CD4-positive, CD25-positive, alpha-beta regulatory T cell (primary cell): ENCODE measurements around the gene PRKCA. TPM values are rescaled to one million over a fixed set of nuclear protein-coding genes. Genes with fewer than 3 reads are reported as not detected.

ENCODE experiments used
- ATAC-seq, 2 donors: fragments of 150-1000 bp; cut with Tn5 transposase; one replicate each; pipeline ENCODE4 v1.10.0; 2021; ENCODE audit warnings: low read depth in 2 of 2, moderate number of reproducible peaks in 2 of 2, moderate library complexity in 1 of 2
- DNase-seq, 3 donors: peaks; one replicate each; pipeline versions ENCODE4 v3.0.0 to v3.0.0-alpha.2; 2012 to 2022; ENCODE audit warnings: mixed read lengths in 1 of 3
- H3K27ac ChIP-seq: one replicate; pipeline ENCODE4 v1.7.0; 2013; ENCODE audit warnings: mild to moderate bottlenecking, low read length; ENCODE audit not compliant: insufficient read depth, poor library complexity, severe bottlenecking
- H3K27me3 ChIP-seq: one replicate; pipeline ENCODE4 v1.7.0; 2013; ENCODE audit warnings: low read length; ENCODE audit not compliant: control insufficient read depth, insufficient read depth
- H3K36me3 ChIP-seq: one replicate; pipeline ENCODE4 v1.7.0; 2013; ENCODE audit warnings: mild to moderate bottlenecking, low read length, moderate library complexity; ENCODE audit not compliant: control insufficient read depth, insufficient read depth
- H3K4me1 ChIP-seq: 2 replicates; pipeline ENCODE4 v1.7.0; 2013; ENCODE audit warnings: mild to moderate bottlenecking, low read length; ENCODE audit not compliant: insufficient read depth, control insufficient read depth, poor library complexity, severe bottlenecking
- H3K4me3 ChIP-seq: one replicate; pipeline ENCODE4 v1.7.0; 2013; ENCODE audit warnings: low read depth, mild to moderate bottlenecking, low read length, moderate library complexity
- H3K9me3 ChIP-seq, 2 experiments: 1 replicate in 1 of 2; 2 replicates in 1 of 2; pipeline ENCODE4 v1.7.0; 2013; ENCODE audit warnings: low read length in 2 of 2, mild to moderate bottlenecking in 1 of 2, moderate library complexity in 1 of 2; ENCODE audit not compliant: control insufficient read depth in 2 of 2
- H3K27ac Mint-ChIP-seq, 3 donors: one replicate each; pipeline ENCODE4 v1.8.0; 2020 to 2022; ENCODE audit warnings: mild to moderate bottlenecking in 3 of 3, mixed read lengths in 3 of 3, moderate library complexity in 2 of 3
- H3K27me3 Mint-ChIP-seq: one replicate; pipeline ENCODE4 v1.8.0; 2022; ENCODE audit warnings: mild to moderate bottlenecking, mixed read lengths
- H3K36me3 Mint-ChIP-seq: one replicate; pipeline ENCODE4 v1.8.0; 2020; ENCODE audit warnings: mixed read lengths
- H3K4me1 Mint-ChIP-seq, 4 donors: one replicate each; pipeline ENCODE4 v1.8.0; 2020 to 2022; ENCODE audit warnings: mixed read lengths in 4 of 4, mild to moderate bottlenecking in 1 of 4
- H3K4me3 Mint-ChIP-seq, 4 donors: one replicate each; pipeline ENCODE4 v1.8.0; 2020 to 2022; ENCODE audit warnings: mild to moderate bottlenecking in 4 of 4, mixed read lengths in 4 of 4, moderate library complexity in 3 of 4
- H3K9me3 Mint-ChIP-seq, 7 donors: one replicate each; pipeline ENCODE4 v1.8.0; 2020 to 2022; ENCODE audit warnings: mixed read lengths in 7 of 7, mild to moderate bottlenecking in 3 of 7, moderate library complexity in 2 of 7
- polyA plus RNA-seq, 4 donors: library from polyadenylated mRNA; unstranded; fragments of 300-500 nt; fragmentation: Illumina TruSeq; gene quantifications; one replicate each; pipeline ENCODE4 v1.2.3, GENCODE V29; 2021
- total RNA-seq: library from RNA; stranded (reverse); gene quantifications from one replicate; pipeline ENCODE4 v1.2.3, GENCODE V29; 2022

The PRKCA gene
- total and polyA plus RNA-seq, 5 donors from 2014 or later: 0.60 to 84.0 (median 2.0) TPM

- ATAC-seq (no peak), DNase-seq (no peak)
- no peaks in the 10 kb centered on the region for H3K9me3 Mint-ChIP-seq
- Histone ChIP-seq H3K27me3 (no peaks in the 10 kb centered on the region), H3K4me3 (no peak overlapping the region), H3K27ac (no peak overlapping the region), H3K36me3 (peaks cover 41% of the 10 kb centered on the region), H3K9me3 (no peaks in the 10 kb centered on the region), H3K4me1 (no peaks in the 10 kb centered on the region)
- no peaks in the 10 kb centered on the region for H3K27me3 Mint-ChIP-seq
- H3K36me3 Mint-ChIP-seq: peaks cover 40% of the 10 kb centered on the region
- H3K4me3 Mint-ChIP-seq: no peak overlapping the region
- peaks cover 0 to 5% (median 2%) of the 10 kb centered on the region in 4 donors for H3K4me1 Mint-ChIP-seq
- H3K27ac Mint-ChIP-seq: no peak overlapping the region
Observed at GRCh38 chr17:66786107-66786506, 483.7 kb downstream of the PRKCA start.

- Histone ChIP-seq H3K27me3 (no peaks in the 10 kb centered on the region), H3K4me3 (no peak overlapping the region), H3K36me3 (peaks cover 47% of the 10 kb centered on the region), H3K4me1 (no peaks in the 10 kb centered on the region), H3K27ac (no peak overlapping the region), H3K9me3 (no peaks in the 10 kb centered on the region)
- H3K27me3 Mint-ChIP-seq: no peaks in the 10 kb centered on the region
- H3K4me3 Mint-ChIP-seq: no peak overlapping the region
- ATAC-seq (no peak), DNase-seq (no peak)
- peak overlapping the region in 2 of 3 donors; percentile 48 to 54 for H3K27ac Mint-ChIP-seq
- H3K9me3 Mint-ChIP-seq: no peaks in the 10 kb centered on the region
- peaks cover 46% of the 10 kb centered on the region for H3K36me3 Mint-ChIP-seq
- peaks cover 0 to 10% (median 3%) of the 10 kb centered on the region in 4 donors for H3K4me1 Mint-ChIP-seq
Observed at GRCh38 chr17:66787914-66788313, 485.5 kb downstream of the PRKCA start.

DNA sequence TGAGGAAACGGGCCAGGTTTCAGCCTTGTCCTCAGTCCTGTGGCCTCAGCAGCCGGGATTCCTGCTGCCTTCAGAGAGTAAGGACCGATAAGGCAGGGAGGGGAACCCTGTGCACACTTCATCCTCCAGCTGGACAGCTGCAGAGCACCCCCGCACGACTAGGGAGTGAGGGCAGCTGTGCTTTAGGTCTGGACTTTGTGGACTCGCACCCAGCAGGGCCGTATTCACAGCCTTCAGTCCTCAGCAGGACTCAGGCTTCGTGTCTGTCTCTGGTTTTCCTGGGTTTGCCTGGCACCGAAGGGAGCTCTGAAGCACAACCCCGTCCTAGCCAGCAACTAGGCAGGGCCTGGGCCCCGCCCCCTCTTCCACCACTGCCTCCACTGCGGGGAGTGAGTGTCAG lies 486.7 kb downstream of the PRKCA start:
- Histone ChIP-seq H3K27ac (no peak overlapping the region), H3K4me3 (no peak overlapping the region), H3K9me3 (no peaks in the 10 kb centered on the region), H3K4me1 (no peaks in the 10 kb centered on the region), H3K27me3 (no peaks in the 10 kb centered on the region), H3K36me3 (peaks cover 47% of the 10 kb centered on the region)
- Mint-ChIP-seq H3K27ac (no peak overlapping the region), H3K4me1 (peaks cover 0 to 10% (median 3%) of the 10 kb centered on the region in 4 donors), H3K36me3 (peaks cover 54% of the 10 kb centered on the region), H3K4me3 (no peak overlapping the region), H3K27me3 (no peaks in the 10 kb centered on the region), H3K9me3 (no peaks in the 10 kb centered on the region)
- ATAC-seq: no peak
- DNase-seq: no peak

GRCh38 chr17:66789961-66790437 lies 487.6 kb downstream of the PRKCA start:
- no peak overlapping the region for H3K27ac ChIP-seq
- Mint-ChIP-seq H3K9me3 (no peaks in the 10 kb centered on the region), H3K4me1 (peaks cover 0 to 10% (median 3%) of the 10 kb centered on the region in 4 donors), H3K4me3 (no peak overlapping the region), H3K27ac (no peak overlapping the region), H3K36me3 (peaks cover 57% of the 10 kb centered on the region), H3K27me3 (no peaks in the 10 kb centered on the region)
- no peaks in the 10 kb centered on the region for H3K4me1 ChIP-seq
- ATAC-seq (no peak), DNase-seq (no peak)
- no peaks in the 10 kb centered on the region for H3K9me3 ChIP-seq
- no peak overlapping the region for H3K4me3 ChIP-seq
- H3K27me3 ChIP-seq: no peaks in the 10 kb centered on the region
- peaks cover 48% of the 10 kb centered on the region for H3K36me3 ChIP-seq

DNA sequence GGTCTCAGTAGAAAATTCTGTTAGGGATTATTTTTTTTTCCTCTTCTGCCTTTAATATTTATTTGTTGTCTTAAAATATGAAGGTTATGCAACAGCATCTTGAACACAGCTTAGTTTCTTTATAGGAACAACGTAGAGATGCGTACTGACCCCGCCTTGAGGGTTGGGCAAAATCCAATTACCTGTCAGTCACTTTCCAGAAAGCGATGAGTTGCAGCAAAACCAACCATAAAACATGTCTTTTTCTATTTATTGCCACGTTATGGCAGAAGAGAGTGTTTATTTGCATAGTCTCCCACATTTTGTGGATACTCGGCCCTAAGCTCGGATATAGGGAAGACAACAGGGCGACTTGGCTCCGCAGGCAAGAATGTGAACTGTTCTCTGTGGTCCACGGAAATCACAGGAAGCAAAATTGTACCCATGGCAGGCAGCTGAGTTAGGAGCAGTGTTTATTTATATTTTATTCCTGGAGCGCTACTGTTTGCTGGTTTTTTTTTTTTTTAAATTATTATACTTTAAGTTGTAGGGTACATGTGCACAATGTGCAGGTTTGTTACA lies 488.2 kb downstream of the PRKCA start:
- H3K9me3 ChIP-seq: no peaks in the 10 kb centered on the region
- Mint-ChIP-seq H3K4me3 (no peak overlapping the region), H3K27me3 (no peaks in the 10 kb centered on the region), H3K27ac (peak overlapping the region in 1 of 3 donors; percentile 26), H3K4me1 (peaks cover 0 to 10% (median 3%) of the 10 kb centered on the region in 4 donors), H3K36me3 (peaks cover 58% of the 10 kb centered on the region), H3K9me3 (no peaks in the 10 kb centered on the region)
- DNase-seq (no peak), ATAC-seq (no peak)
- H3K27me3 ChIP-seq: no peaks in the 10 kb centered on the region
- no peak overlapping the region for H3K27ac ChIP-seq
- H3K4me1 ChIP-seq: no peaks in the 10 kb centered on the region
- H3K4me3 ChIP-seq: no peak overlapping the region
- peaks cover 54% of the 10 kb centered on the region for H3K36me3 ChIP-seq

GRCh38 chr17:66791347-66791746 lies 488.9 kb downstream of the PRKCA start:
- peaks cover 0 to 2% (median 0%) of the 10 kb centered on the region in 7 donors for H3K9me3 Mint-ChIP-seq
- Histone ChIP-seq H3K9me3 (no peaks in the 10 kb centered on the region), H3K36me3 (peaks cover 57% of the 10 kb centered on the region), H3K27me3 (no peaks in the 10 kb centered on the region), H3K4me3 (no peak overlapping the region), H3K27ac (no peak overlapping the region), H3K4me1 (no peaks in the 10 kb centered on the region)
- no peaks in the 10 kb centered on the region for H3K27me3 Mint-ChIP-seq
- ATAC-seq: no peak
- H3K36me3 Mint-ChIP-seq: peaks cover 60% of the 10 kb centered on the region
- peaks cover 0 to 10% (median 3%) of the 10 kb centered on the region in 4 donors for H3K4me1 Mint-ChIP-seq
- peak overlapping the region in 1 of 3 donors; percentile 57 for H3K27ac Mint-ChIP-seq
- peak in 1 of 3 donors; percentile 35 for DNase-seq
- peak overlapping the region in 1 of 4 donors; percentile 12 for H3K4me3 Mint-ChIP-seq

DNA sequence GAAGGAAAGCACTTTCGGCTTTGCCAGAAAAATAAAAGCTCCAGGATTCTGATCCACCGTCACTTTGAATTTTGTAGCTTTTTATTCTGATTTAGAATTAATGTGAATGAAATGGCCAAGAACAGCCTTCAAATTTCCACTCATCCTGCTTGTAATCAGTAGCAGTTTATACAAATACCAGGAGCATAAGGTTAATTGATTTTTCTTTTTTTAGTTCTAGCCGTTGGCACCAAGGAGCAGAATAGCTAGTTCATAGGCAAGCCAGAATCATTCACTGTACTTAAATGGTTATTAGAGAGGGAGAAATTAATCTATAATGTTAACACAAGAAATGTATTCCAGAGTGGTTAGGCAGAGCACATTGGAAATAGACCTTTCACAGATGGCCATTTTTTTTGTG lies 491.4 kb downstream of the PRKCA start:
- no peaks in the 10 kb centered on the region for H3K4me1 ChIP-seq
- H3K4me1 Mint-ChIP-seq: peaks cover 0 to 10% (median 3%) of the 10 kb centered on the region in 4 donors
- ATAC-seq (no peak), DNase-seq (no peak)
- H3K9me3 ChIP-seq: no peaks in the 10 kb centered on the region
- peaks cover 53% of the 10 kb centered on the region for H3K36me3 Mint-ChIP-seq
- no peak overlapping the region for H3K27ac Mint-ChIP-seq
- H3K4me3 ChIP-seq: no peak overlapping the region
- H3K27me3 Mint-ChIP-seq: no peaks in the 10 kb centered on the region
- peaks cover 0 to 3% (median 0%) of the 10 kb centered on the region in 7 donors for H3K9me3 Mint-ChIP-seq
- no peak overlapping the region for H3K27ac ChIP-seq
- no peak overlapping the region for H3K4me3 Mint-ChIP-seq
- no peaks in the 10 kb centered on the region for H3K27me3 ChIP-seq
- H3K36me3 ChIP-seq: peaks cover 42% of the 10 kb centered on the region

- Mint-ChIP-seq H3K9me3 (peaks cover 0 to 3% (median 0%) of the 10 kb centered on the region in 7 donors), H3K27me3 (no peaks in the 10 kb centered on the region), H3K4me3 (no peak overlapping the region), H3K27ac (no peak overlapping the region), H3K36me3 (peaks cover 44% of the 10 kb centered on the region), H3K4me1 (peaks cover 0 to 9% (median 2%) of the 10 kb centered on the region in 4 donors)
- DNase-seq (no peak), ATAC-seq (no peak)
- H3K27me3 ChIP-seq: no peaks in the 10 kb centered on the region
- H3K27ac ChIP-seq: no peak overlapping the region
- H3K36me3 ChIP-seq: peaks cover 29% of the 10 kb centered on the region
- no peak overlapping the region for H3K4me3 ChIP-seq
- H3K9me3 ChIP-seq: no peaks in the 10 kb centered on the region
- no peaks in the 10 kb centered on the region for H3K4me1 ChIP-seq
Observed at GRCh38 chr17:66795486-66795885, 493.1 kb downstream of the PRKCA start.
